Prostate gland (tissue), 2 donors: ENCODE measurements around the gene ARHGEF37.

Source experiments
- CTCF ChIP-seq, 4 experiments: fragments of 200-600 bp in 2 of 4; fragments of 450-650 bp in 2 of 4; sonication (generic) in 2 of 4; IDR thresholded peaks; 1 replicate in 3 of 4; 2 replicates in 1 of 4; pipeline ENCODE4 v1.5.1; 2016 to 2019; ENCODE audit warnings: antibody characterized with exemption in 4 of 4, mild to moderate bottlenecking in 2 of 4, moderate library complexity in 2 of 4
- POLR2AphosphoS5 ChIP-seq: sonication (generic); formaldehyde crosslinking; IDR thresholded peaks from one replicate; pipeline ENCODE4 v1.6.1; 2017; ENCODE audit warnings: antibody characterized with exemption

GRCh38 chr5:149629421-149629820 is 48.1 kb downstream of the ARHGEF37 start:
- no peak for TF ChIP-seq CTCF (IDR thresholded peaks at IDR 0.05)
- no peak for TF ChIP-seq POLR2AphosphoS5
